HCEC 1CT (cell line): ENCODE measurements around the gene CEMP1.

Experiments
- DNase-seq: peaks from one replicate; pipeline ENCODE4 v3.0.0-alpha.2; 2017

CEMP1 gene

DNA sequence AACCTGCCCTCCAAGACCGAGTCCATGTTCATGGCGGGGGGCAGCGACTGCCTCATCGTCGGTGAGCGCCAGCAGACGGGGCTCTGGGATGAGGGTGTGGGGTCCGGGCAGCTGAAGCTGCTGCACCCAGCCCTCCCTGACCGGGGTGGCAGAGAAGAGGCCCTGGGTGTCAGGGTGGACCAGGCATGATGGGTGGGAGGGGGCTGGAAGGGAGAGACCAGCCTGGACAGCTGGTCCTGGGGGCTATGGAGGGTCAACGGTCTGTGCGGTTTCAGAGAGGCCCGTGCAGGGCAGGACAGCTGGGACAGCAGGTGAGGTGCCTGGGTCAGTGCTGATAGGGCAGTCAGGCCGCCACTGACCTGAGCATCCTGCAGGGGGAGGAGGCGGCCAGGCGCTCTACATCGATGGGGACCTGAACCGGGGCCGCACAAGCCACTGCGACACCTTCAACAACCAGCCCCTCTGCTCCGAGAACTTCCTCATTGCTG lies 30.7 kb downstream of the CEMP1 start:
- no peak for DNase-seq

DNA sequence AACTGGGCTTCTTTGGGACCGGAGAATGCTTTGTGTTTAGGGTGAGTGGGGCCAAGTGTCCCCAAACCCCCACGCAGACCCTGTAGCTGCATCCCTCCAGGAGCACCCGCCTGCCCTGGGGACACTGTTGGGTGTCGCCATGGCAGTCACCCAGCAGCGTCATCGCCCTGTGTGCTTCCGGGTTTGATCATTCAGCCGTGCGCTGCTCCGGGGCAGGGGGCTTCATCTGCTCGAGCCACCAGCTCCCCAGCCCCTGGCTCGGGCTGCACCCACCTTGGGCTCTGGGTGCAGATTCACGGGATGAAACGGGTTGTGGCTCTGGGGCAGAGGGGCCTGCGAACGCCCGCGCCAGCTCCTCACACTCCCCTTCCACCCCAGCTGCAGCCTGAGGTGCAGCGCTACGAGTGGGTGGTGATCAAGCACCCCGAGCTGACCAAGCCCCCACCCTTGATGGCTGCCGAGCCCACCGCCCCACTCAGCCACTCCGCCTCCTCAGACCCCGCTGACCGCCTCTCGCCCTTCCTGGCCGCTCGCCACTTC lies 31.2 kb downstream of the CEMP1 start:
- no peak for DNase-seq

DNA sequence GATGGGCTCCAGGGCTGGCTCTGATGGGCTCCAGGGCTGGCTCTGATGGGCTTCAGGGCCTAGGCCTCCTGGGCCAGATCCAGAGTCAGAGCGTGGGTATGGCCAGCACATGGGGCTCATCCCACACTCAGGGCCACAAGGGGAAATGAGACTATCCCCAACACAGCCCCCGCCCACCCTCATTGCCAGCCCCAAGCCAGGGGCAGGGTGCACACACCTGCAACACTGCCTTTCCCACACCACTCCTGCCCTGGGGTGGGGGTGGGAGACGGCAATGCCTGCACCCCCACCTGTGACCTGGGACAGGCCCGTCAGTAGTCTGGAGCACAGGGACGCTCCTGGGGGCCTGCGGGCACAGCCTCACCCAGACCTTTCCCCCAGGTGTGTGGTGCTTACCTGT lies 31.8 kb downstream of the CEMP1 start:
- DNase-seq: no peak

DNA sequence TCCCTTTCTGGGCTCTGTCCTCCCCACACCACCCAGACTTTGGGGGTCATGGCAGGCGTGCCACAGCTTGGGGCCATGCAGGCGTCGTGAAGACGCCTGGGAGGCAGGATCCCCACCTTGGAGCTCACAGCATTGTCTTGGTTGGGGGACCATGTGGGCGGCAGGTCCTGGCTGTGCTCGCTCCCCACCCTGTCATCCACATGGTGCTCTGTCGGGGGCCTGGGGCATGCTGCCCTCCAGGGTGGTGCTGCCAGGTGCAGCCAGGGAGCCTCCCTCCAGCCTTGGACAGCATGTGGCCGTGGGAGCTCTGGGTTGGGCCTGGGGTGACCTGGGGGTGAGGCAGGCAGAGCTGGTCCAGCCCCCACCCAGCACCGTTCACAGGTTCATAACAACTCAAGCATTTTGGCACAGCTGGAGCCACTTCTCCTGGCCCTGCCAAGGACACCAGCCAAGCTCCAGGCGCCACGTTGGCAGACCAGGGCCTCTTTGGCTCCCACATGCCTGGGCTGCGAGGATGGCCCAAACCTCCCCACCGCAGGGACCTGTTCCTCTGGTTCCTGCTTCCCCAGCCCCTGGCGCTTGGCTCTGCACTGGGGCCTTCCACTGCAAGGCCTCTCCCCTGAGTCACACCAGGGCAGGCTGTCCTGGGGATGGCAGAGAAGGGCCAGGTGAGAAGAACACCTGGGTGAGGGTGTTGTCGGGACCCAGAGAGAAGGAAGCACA lies 32.5 kb downstream of the CEMP1 start:
- DNase-seq: no peak

DNA sequence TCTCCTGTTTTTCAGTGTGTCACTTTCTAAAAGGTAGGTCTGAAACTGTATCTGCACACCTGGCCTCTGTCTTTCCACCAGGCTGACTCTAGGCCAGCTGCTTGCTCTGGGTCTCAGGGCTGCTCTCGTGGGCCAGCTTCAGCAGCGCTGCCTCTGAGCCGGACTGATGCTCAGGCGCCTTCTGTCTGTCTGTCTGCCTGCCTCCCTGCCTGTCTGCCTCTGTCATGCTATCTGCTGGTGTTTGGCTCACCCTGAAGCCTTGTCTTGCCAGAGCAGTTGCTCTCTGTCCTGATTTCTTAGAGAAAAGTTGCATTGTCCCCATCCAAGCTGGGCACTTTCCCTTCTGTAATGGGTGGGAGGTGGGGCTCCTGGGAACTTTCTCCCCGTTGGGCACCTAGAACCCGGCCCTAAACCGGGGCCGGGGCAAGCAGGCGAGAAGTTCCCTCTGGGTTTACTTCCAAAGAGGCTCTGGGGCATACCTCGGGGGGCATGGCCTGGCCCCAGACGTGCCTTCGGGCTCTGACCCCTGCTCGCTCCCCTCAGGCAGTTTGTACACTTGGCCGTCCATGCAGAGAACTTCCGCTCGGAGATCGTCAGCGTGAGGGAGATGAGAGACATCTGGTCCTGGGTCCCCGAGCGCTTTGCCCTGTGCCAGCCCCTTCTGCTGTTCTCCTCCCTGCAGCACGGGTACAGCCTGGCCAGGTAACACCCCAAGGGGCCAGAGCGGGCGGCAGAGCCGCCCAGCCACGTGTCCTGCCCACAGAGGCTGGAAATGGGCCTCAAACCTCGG lies 33.3 kb downstream of the CEMP1 start:
- no peak for DNase-seq

DNA sequence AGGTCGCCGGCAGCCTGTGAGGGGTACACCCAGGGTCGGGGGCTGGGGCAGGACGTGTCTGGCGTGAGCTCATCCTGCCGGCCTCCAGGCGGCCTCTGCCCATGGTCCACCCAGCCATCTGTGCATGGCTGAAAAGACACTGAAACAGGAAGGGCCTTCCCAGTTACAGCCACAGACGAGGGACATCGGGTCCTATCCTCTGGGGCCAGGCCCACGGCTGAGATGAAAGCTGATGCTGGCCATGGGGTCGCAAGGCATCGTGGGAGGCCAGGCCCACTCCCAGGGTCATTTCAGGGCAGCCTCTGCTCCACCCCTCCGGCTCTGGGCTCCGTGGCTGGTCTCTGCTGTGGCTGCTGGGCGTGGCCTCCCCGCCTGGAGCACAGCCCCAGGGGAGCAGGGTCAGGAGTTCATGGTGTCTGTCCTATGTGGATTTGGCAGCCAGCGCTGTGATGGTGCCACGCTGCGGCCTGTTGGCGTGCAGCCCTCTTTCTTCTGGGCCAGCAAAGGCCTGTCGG lies 34.0 kb downstream of the CEMP1 start:
- no peak for DNase-seq

DNA sequence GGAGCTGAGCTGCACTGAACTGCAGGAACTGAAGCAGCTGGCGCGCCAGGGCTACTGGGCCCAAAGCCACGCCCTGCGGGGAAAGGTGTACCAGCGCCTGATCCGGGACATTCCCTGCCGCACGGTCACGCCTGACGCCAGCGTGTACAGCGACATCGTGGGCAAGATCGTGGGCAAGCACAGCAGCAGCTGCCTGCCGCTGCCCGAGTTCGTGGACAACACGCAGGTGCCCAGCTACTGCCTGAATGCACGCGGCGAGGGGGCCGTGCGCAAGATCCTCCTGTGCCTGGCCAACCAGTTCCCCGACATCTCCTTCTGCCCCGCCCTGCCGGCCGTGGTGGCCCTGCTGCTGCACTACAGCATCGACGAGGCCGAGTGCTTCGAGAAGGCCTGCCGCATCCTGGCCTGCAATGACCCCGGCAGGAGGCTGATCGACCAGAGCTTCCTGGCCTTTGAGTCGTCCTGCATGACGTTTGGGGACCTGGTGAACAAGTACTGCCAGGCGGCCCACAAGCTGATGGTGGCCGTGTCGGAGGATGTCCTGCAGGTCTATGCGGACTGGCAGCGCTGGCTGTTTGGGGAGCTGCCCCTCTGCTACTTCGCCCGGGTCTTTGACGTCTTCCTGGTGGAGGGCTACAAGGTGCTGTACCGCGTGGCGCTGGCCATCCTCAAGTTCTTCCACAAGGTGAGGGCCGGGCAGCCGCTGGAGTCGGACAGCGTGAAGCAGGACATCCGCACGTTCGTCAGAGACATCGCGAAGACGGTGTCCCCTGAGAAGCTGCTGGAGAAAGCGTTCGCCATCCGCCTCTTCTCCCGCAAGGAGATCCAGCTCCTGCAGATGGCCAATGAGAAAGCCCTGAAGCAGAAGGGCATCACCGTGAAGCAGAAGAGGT lies 34.7 kb downstream of the CEMP1 start:
- DNase-seq: no peak

DNA sequence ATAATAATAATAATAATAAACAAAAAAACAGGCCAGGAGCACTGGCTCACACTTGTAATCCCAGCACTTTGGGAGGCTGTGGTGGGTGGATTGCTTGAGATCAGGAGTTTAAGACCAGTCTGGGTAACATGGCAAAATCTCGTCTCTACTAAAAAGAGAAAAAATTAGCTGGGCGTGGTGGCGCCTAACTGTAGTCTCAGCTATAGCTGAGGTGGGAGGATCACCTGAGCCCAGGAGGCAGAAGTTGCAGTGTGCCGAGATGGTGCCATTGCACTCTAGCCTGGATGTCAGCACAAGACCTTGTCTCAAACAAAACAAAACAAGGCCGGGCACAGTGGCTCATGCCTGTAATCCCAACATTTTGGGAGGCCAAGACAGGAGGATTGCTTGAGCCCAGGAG lies 36.2 kb downstream of the CEMP1 start:
- no peak for DNase-seq

DNA sequence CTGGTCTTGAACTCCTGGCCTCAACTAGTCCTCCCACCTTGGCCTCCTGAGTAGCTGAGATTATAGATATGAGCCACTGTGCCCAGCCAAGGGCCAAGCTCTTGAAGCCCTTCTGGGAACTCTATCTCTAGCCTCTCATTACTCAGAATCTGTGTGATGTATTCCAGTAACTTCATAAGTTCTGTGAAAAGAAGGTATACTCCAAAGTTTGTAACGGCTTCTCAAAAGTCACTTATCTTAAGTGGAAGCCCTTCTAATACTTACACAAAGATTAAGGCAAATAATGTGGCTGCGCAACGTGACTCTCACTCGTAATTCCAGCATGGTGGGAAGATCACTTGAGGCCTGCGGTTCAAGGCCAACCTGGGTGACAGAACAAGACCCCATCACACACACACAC lies 36.6 kb downstream of the CEMP1 start:
- DNase-seq: no peak

DNA sequence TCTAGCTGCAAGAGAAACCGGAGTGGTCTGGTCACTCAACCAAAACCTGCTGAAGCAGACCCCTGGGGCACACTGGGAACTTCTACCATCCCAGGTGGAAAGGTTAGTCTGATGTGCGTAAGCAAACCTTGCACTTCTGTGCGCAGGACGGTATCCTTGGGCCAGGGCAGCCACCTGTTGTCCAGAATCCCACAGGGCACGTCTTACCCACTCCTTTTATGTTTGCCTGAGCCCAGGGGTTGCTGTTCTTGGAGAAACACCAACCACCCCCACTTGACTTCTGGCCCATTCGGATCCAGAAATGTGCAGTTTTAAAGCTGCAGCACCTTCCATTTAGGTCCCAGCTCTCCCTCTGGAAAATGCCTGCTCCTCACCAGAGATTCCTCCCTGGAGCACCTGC lies 37.6 kb downstream of the CEMP1 start:
- no peak for DNase-seq

DNA sequence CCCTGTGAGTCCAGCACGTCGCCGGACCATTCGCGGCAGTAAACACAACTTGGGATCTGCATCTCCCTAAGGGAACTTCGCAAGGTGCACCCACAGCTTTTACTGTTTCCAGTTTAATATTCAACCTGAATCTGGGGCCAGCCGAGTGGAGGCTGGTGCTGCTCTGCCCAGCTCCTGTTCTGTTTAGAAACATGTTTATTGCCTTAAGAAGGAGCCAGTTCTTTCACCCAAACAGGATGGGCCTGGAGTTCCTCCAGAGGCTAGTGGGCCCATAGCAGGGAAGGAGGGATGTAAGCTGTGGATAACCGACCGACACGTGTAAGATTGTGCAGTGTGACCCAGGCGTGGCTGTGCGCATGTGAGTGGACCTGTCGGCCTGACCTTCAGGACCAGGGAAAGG lies 38.9 kb downstream of the CEMP1 start:
- no peak for DNase-seq

DNA sequence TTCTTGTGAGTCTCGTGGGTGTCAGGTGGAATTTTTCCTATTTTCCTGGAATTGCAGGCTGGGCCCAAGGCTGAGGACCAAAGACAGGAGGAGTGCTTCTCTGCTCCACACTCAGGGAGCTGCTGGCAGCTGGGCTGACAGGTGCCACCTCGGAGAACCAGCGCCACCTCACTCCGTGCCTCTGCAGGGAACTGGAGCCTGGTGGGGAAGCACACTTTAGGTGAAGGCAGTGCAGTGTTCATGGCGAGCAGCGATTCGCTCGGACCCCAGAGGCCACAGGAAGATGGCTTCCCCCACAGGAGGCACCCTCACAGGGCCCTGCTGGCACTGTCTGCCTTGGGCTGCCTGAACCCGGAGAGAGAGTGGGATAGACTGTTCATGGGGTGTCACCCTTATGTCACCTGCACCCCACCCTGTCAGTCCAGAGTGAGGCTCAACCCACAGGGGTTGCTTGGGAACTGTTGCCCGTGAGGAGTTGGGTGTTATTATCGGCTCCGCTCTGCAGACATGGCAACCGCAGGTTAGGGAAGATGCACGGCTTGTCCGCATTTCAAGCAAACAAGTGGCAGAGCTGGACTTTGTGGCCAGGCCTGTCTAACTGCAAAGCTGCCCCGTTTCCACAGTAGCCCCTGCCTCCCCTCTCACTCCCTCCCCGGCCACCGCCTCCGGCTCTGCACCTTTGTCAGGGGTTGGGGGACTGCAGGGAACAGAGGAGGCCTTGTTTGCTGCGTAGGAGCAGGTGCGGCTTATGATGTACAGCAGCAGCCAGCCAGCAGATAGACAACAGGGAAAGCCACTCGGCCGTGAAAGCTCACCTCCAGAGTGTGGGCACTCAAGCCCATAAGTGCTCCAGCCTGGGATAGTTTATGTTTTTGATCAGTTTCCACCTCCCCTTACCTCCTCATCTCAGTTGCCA lies 40.8 kb downstream of the CEMP1 start:
- DNase-seq: no peak

DNA sequence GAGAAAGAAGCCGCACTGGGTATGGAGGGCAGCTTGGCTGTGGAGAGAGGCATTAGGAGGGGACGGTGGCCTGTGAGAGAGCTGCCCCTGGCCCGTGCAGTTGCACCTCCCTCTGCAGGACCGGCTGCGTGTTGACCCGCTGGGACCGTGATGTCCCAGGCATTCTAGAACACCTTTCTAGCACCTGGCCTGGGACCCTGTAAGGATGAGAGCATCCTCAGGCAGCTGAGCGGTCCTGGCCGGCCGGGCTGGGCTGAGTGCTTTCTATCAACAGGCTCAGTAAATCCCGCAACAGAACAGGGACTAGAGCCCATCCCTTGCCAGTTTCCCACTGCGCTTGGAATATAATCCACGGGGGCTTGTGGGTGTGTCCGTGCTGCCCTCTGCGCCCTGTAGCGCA lies 41.6 kb downstream of the CEMP1 start:
- DNase-seq: no peak

DNA sequence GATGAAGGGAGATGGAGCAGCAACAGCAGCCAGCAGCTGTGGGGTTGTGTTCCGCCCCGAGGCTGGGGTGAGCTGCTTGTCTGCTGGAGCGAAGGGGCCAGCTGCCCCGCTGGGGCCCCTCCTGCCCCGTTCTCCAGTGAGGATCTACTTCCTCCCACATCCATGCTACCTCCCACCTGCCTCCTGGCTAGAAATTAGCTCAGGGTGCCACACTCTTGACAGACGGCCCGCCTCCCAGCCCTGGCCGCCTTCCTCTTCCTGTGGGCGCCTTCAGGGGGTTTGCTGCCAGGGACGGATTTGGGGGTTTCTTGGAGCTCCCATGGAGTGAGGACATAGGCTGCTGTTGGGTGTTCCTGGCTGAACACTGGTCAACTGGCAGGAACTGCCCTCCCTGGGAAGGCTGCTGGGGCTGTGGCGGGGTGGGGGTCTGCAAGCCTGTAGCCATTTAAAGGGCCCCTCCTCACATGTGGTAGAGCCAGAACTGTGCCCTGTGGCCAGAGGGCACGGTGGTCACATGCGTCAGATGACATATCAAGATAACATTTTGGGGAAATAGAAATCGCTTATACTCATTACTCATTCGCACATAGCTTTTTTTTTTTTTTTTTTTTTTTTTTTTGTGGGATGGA lies 43.2 kb downstream of the CEMP1 start:
- no peak for DNase-seq

DNA sequence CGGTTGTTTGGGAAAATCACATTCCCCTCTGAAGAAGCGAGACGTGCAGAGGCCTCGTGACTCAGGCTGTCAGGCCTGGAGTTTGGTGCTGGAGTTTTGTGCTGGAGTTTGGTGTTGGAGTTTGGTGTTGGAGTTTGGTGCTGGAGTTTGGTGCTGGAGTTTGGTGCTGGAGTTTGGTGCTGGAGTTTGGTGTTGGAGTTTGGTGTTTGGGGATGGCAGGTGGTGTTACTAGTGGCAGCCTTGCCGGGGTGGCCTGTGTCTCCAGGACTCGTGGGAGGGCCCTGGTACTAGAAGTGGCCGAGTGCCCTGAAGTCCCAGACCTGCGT lies 43.7 kb downstream of the CEMP1 start:
- no peak for DNase-seq

DNA sequence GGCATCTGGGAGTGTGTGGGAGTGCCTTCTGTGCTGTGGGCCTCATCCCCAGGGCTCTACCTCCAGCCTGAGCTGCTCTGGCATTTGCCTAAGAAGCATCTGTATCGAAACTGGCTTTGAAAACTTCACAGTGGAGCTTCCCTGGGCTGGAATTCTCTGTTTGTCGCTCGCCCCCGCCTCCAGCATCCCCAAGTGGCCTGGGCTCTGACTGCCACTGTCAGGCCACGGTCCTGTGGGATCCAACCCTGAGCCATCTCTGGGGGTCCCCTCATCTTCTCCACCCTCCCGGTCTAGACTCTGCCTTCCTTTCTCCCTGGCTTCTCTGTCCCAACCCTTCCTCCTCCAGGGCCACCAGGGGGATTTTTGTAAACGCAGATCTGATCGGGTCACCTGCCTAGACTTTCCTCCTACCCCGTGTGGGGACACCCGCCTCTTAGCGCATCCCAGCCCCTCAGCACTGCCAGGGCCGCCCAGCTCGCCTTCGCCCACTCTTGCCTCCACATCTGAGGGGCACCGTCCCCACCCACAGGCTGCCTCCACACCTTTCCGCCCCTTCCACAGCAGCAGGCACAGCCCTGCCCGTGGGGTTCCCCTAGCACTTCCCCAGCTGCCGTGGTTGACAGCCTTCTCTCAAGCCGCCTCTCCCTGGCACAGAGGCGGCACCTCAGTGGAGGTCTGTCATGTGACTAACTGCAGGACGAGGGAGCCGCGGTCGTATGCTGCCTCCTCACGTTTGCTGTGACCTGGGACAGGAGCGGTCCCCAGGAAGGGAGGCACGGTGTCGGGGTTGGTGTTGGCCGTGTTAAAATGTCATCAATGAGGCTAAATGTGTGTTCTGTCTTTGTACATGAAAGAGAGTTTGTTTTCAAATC lies 44.3 kb downstream of the CEMP1 start:
- no peak for DNase-seq

DNA sequence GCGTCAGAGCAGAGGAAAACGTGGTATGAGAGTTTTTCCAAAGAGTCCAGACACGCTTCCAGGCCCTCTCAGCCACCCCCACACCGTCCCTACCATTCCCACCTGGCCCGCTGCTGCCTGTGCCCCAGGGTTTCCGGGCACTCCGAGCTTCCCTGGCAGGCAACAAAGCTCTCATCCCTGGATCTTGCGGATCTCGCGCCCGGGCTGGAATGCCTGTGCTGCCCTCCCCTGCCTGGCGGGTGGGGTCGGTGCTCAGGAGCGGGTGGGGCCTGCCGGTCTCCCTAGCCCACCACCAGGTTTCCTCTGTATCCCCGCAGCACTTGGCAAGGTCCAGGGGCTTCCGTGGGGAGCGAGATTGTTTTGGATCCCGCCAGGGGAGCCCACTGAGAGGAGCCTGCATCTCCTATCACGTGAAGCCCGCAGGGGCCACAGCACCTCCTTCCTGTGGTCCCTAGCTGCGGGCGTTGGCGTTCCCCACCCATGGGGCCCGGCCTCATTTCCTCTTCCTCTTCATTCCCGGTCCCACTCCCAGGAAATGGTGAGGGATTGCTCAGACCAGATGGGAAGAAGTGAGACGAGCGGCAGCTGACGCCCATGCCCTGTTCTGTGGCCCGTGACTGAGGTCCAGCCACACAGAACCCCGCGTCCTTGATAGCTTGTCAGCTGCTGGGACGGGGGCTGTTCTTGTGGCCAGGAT lies 45.2 kb downstream of the CEMP1 start:
- DNase-seq: no peak

DNA sequence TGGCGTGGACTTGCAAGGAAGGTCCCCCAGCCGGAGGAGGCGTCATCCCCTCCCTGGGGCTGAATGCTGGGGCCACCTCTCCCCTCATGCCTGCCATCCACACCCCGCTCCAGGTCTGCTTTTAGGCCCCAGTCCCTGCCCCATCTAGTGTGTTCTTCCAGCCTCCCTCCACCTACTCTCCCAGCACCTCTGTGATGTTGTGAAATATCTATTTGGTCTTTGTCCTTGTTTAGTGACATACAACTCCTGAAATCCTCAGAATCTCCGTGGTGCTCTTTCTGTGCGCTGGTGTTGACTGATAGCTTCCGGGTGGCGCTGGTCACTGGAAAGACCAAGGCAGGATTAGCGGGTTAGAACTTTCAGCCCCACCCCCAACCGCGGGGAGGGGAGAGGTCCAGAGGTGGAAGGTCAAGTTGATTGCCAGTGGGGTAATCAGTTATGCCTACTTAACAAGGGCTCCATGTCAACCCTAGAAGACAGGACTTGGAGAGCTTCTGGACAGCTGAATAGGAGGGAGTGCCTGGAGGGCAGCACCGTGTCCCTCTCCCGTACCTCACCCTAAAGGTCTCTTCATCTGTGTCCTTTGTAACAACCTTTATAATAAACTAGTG lies 46.2 kb downstream of the CEMP1 start:
- no peak for DNase-seq
